ENCODE measurements around the gene SPATA18. TPM values are rescaled to one million over a fixed set of nuclear protein-coding genes. Genes with fewer than 3 reads are reported as not detected.
"Not testable (repeated sequence)": the region's sequence is repeated elsewhere in the genome, so short reads cannot be mapped to it uniquely, and the experiment has no call there.

SPATA18 gene
- total RNA-seq, 1 donor from 2014 or later = 2.3 TPM

GRCh38 chr4:52045028-52045427 is 6.1 kb upstream of the SPATA18 start:
- intact Hi-C loops (cut with DNase I) = no loop called here
- no peak for DNase-seq (ENCODE audit: low spot score)

- intact Hi-C loops (cut with DNase I) = no loop called here
Observed at GRCh38 chr4:52049266-52049665, 1.8 kb upstream of the SPATA18 start.

GRCh38 chr4:52051615-52052474 is 741 bp downstream of the SPATA18 start:
- intact Hi-C loops (cut with DNase I) = no loop called here
- no peak for DNase-seq (ENCODE audit: low spot score)

More at GRCh38 chr4:52049266-52049665, 1.8 kb upstream of the SPATA18 start:
- DNase-seq (ENCODE audit: low spot score) = no peak

- no peak for DNase-seq (ENCODE audit: low spot score)
- intact Hi-C loops (cut with DNase I) = no loop called here
Observed at GRCh38 chr4:52052475-52052780, 1.3 kb downstream of the SPATA18 start.

GRCh38 chr4:52054254-52054653 is 3.1 kb downstream of the SPATA18 start:
- intact Hi-C loops (cut with DNase I) = no loop called here
- no peak for DNase-seq (ENCODE audit: low spot score)

- no peak for DNase-seq (ENCODE audit: low spot score)
- intact Hi-C loops (cut with DNase I) = no loop called here
Observed at GRCh38 chr4:52057196-52057595, 6.1 kb downstream of the SPATA18 start.

GRCh38 chr4:52058275-52058674 is 7.2 kb downstream of the SPATA18 start:
- intact Hi-C loops (cut with DNase I) = no loop called here
- DNase-seq (ENCODE audit: low spot score) = no peak

GRCh38 chr4:52059372-52059771 is 8.3 kb downstream of the SPATA18 start:
- intact Hi-C loops (cut with DNase I) = no loop called here

GRCh38 chr4:52069571-52069970 is 18.5 kb downstream of the SPATA18 start:
- intact Hi-C loops (cut with DNase I) = no loop called here
- DNase-seq (ENCODE audit: low spot score) = no peak

More at GRCh38 chr4:52059372-52059771, 8.3 kb downstream of the SPATA18 start:
- no peak for DNase-seq (ENCODE audit: low spot score)

GRCh38 chr4:52071791-52072546 is 20.9 kb downstream of the SPATA18 start:
- intact Hi-C loops (cut with DNase I) = no loop called here
- DNase-seq (ENCODE audit: low spot score) = no peak

GRCh38 chr4:52076731-52077130 is 25.6 kb downstream of the SPATA18 start:
- DNase-seq (ENCODE audit: low spot score) = no peak
- intact Hi-C loops (cut with DNase I) = no loop called here

- no peak for DNase-seq (ENCODE audit: low spot score)
- intact Hi-C loops (cut with DNase I) = no loop called here
Observed at GRCh38 chr4:52079659-52080058, 28.6 kb downstream of the SPATA18 start.

GRCh38 chr4:52081216-52081615 is 30.1 kb downstream of the SPATA18 start:
- intact Hi-C loops (cut with DNase I) = no loop called here
- DNase-seq (ENCODE audit: low spot score) = no peak

GRCh38 chr4:52086425-52086824 is 35.3 kb downstream of the SPATA18 start:
- DNase-seq (ENCODE audit: low spot score); intact Hi-C loops (cut with DNase I): not testable (repeated sequence)

GRCh38 chr4:52091801-52092200 is 40.7 kb downstream of the SPATA18 start:
- intact Hi-C loops (cut with DNase I) = no loop called here
- no peak for DNase-seq (ENCODE audit: low spot score)

GRCh38 chr4:52093466-52093865 is 42.4 kb downstream of the SPATA18 start:
- intact Hi-C loops (cut with DNase I) = no loop called here

GRCh38 chr4:52094376-52095145 is 43.5 kb downstream of the SPATA18 start:
- intact Hi-C loops (cut with DNase I) = no loop called here
- no peak for DNase-seq (ENCODE audit: low spot score)

More at GRCh38 chr4:52093466-52093865, 42.4 kb downstream of the SPATA18 start:
- DNase-seq (ENCODE audit: low spot score) = no peak

GRCh38 chr4:52095374-52095773 is 44.3 kb downstream of the SPATA18 start:
- intact Hi-C loops (cut with DNase I) = no loop called here
- DNase-seq (ENCODE audit: low spot score) = no peak

GRCh38 chr4:52096048-52096447 is 44.9 kb downstream of the SPATA18 start:
- intact Hi-C loops (cut with DNase I) = no loop called here
- DNase-seq (ENCODE audit: low spot score) = no peak

- intact Hi-C loops (cut with DNase I) = no loop called here
- no peak for DNase-seq (ENCODE audit: low spot score)
Observed at GRCh38 chr4:52098618-52099017, 47.5 kb downstream of the SPATA18 start.
